Kidney epithelial cell (primary cell): ENCODE results near the gene STIM2. TPM values are rescaled to one million over a fixed set of nuclear protein-coding genes. Genes with fewer than 3 reads are reported as not detected.

Source experiments
- DNase-seq: peaks from one replicate; pipeline ENCODE4 v3.0.0-alpha.2; 2010; ENCODE audit warnings: low read depth
- H3K27me3 ChIP-seq: 2 replicates; pipeline ENCODE4 v1.6.0; 2011; ENCODE audit warnings: low read length; ENCODE audit not compliant: control insufficient read depth, insufficient read depth
- H3K36me3 ChIP-seq: 2 replicates; pipeline ENCODE4 v1.5.1; 2011; ENCODE audit warnings: low read length; ENCODE audit not compliant: control insufficient read depth, insufficient read depth
- H3K4me3 ChIP-seq: 2 replicates; pipeline ENCODE4 v1.5.1; 2011; ENCODE audit warnings: low read depth, mild to moderate bottlenecking, control low read depth, low read length
- CTCF ChIP-seq: IDR thresholded peaks from 2 replicates; pipeline ENCODE4 v1.5.1; 2011; ENCODE audit warnings: mild to moderate bottlenecking, moderate library complexity, low read length, control low read depth, inconsistent platforms; ENCODE audit not compliant: insufficient read depth, poor library complexity, severe bottlenecking
- total RNA-seq: library from RNA; depleted of rRNA; stranded (reverse); fragments of >200 nt; gene quantifications from 2 replicates; pipeline ENCODE4 v1.2.3, GENCODE V29; 2015

STIM2 gene
- total RNA-seq, 1 donor from 2014 or later, result 12.0 TPM

- no peak for DNase-seq
- TF ChIP-seq CTCF, result no peak
- Histone ChIP-seq H3K36me3 (no peaks in the 10 kb centered on the region), H3K27me3 (no peaks in the 10 kb centered on the region), H3K4me3 (no peak overlapping the region)
These were observed 143.0 kb downstream of the STIM2 start for GRCh38 chr4:27003642-27004113.

GRCh38 chr4:27005501-27005900 lies 144.9 kb downstream of the STIM2 start:
- H3K36me3 ChIP-seq, result no peaks in the 10 kb centered on the region
- no peaks in the 10 kb centered on the region for H3K27me3 ChIP-seq
- DNase-seq, result no peak
- TF ChIP-seq CTCF, result no peak
- H3K4me3 ChIP-seq, result no peak overlapping the region

- H3K36me3 ChIP-seq, result no peaks in the 10 kb centered on the region
- no peak overlapping the region for H3K4me3 ChIP-seq
- no peaks in the 10 kb centered on the region for H3K27me3 ChIP-seq
- no peak for DNase-seq
- no peak for TF ChIP-seq CTCF
These were observed 145.4 kb downstream of the STIM2 start for GRCh38 chr4:27005905-27006590.

GRCh38 chr4:27006646-27007045 lies 146.0 kb downstream of the STIM2 start:
- DNase-seq, result no peak
- TF ChIP-seq CTCF, result no peak
- Histone ChIP-seq H3K27me3 (no peaks in the 10 kb centered on the region), H3K4me3 (no peak overlapping the region), H3K36me3 (no peaks in the 10 kb centered on the region)

GRCh38 chr4:27007507-27007906 lies 146.9 kb downstream of the STIM2 start:
- no peaks in the 10 kb centered on the region for H3K36me3 ChIP-seq
- H3K4me3 ChIP-seq, result no peak overlapping the region
- no peak for DNase-seq
- H3K27me3 ChIP-seq, result no peaks in the 10 kb centered on the region
- TF ChIP-seq CTCF, result no peak

GRCh38 chr4:27008679-27009078 lies 148.0 kb downstream of the STIM2 start:
- no peaks in the 10 kb centered on the region for H3K27me3 ChIP-seq
- TF ChIP-seq CTCF, result no peak
- no peaks in the 10 kb centered on the region for H3K36me3 ChIP-seq
- no peak for DNase-seq
- H3K4me3 ChIP-seq, result no peak overlapping the region
